Measurements from ENCODE around the gene KCNT2.

KCNT2 gene

DNA sequence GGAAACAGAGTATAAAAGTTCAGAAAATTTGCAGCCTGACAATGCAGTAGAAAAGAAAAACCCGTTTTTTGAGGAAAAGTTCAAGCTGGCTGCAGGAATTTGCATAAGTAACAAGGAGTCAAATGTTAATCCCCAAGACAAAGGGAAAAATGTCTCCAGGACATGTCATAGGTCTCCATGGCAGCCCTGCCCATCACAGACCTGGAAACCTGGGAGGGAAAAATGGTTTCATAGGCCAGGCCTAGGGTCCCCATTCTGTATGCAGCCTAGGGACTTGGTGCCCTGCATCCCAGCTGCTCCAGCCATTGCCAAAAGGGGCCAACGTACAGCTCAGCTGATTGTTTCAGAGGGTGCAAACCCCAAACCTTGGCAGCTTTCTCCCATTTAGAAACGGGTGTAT, 3.6 kb upstream of the KCNT2 start:
- H3K4me1 Mint-ChIP-seq = peaks cover 2% of the 10 kb centered on the region
- no peaks in the 10 kb centered on the region for H3K36me3 Mint-ChIP-seq (ENCODE audit: low read depth)
- H3K9me3 Mint-ChIP-seq = peaks cover 10% of the 10 kb centered on the region
- no peak overlapping the region for H3K27ac Mint-ChIP-seq
- no peak overlapping the region for H3K4me3 Mint-ChIP-seq
- DNase-seq (no peak), ATAC-seq (no peak)
- H3K27me3 Mint-ChIP-seq = peaks cover 25% of the 10 kb centered on the region

- Mint-ChIP-seq H3K27me3 (peaks cover 29% of the 10 kb centered on the region), H3K36me3 (ENCODE audit: low read depth) (no peaks in the 10 kb centered on the region), H3K4me1 (peaks cover 2% of the 10 kb centered on the region), H3K9me3 (peaks cover 10% of the 10 kb centered on the region), H3K27ac (no peak overlapping the region), H3K4me3 (no peak overlapping the region)
- ATAC-seq = no peak
- DNase-seq = no peak
Observed at GRCh38 chr1:196609370-196609737, 1.1 kb upstream of the KCNT2 start.

GRCh38 chr1:196607981-196608380, 259 bp downstream of the KCNT2 start:
- H3K36me3 Mint-ChIP-seq (ENCODE audit: low read depth) = no peaks in the 10 kb centered on the region
- peak overlapping the region; percentile 59 for H3K4me3 Mint-ChIP-seq
- H3K27me3 Mint-ChIP-seq = peaks cover 28% of the 10 kb centered on the region
- peaks cover 2% of the 10 kb centered on the region for H3K4me1 Mint-ChIP-seq
- ATAC-seq = no peak
- peaks cover 8% of the 10 kb centered on the region for H3K9me3 Mint-ChIP-seq
- DNase-seq = no peak
- H3K27ac Mint-ChIP-seq = no peak overlapping the region

DNA sequence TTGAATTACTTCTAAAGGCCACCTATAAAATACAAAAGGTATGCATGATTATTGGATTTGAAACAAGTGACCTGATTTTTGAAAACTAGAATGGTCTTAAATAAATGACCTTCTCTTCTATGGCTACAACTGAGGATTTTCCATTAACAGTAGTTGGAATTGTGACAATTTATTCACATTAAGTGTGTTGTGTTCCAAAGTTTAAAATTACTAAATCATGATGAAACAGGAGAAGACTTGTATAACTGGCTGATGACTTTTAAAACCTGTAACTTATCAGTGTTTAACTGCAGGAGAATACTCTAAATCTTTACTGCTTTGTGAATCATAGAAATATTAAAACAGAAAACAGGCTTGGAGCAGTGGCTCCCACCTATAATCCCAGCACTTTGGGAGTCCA, 4.6 kb downstream of the KCNT2 start:
- H3K9me3 Mint-ChIP-seq = no peaks in the 10 kb centered on the region
- peaks cover 17% of the 10 kb centered on the region for H3K27me3 Mint-ChIP-seq
- DNase-seq (no peak), ATAC-seq (no peak)
- no peak overlapping the region for H3K4me3 Mint-ChIP-seq
- H3K4me1 Mint-ChIP-seq = peaks cover 2% of the 10 kb centered on the region
- no peaks in the 10 kb centered on the region for H3K36me3 Mint-ChIP-seq (ENCODE audit: low read depth)
- no peak overlapping the region for H3K27ac Mint-ChIP-seq

- Mint-ChIP-seq H3K27me3 (no peaks in the 10 kb centered on the region), H3K36me3 (ENCODE audit: low read depth) (no peaks in the 10 kb centered on the region), H3K4me1 (no peaks in the 10 kb centered on the region), H3K4me3 (no peak overlapping the region), H3K27ac (no peak overlapping the region), H3K9me3 (no peaks in the 10 kb centered on the region)
- DNase-seq (no peak), ATAC-seq (no peak)
Observed at GRCh38 chr1:196598942-196599748, 9.1 kb downstream of the KCNT2 start.

DNA sequence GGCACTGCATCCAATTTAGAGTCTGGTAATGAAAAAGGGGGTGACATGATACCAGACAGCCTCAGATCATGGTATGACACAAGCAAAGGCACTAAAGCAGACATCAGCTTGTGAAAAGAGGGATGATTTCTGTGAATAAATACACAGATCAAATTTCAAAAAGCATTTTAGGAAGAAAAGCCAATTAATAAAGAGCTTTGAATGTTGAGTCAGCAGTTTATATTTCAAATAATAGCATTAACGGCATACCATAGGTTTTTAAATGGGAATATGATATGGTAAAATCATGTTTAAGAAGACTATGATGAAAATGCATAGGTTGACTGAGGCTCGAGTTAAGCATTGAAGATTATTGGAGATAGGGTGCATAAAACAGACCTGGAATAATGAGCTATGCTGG, 13.5 kb downstream of the KCNT2 start:
- Mint-ChIP-seq H3K27ac (no peak overlapping the region), H3K27me3 (no peaks in the 10 kb centered on the region)
- DNase-seq = no peak

GRCh38 chr1:196593955-196594354, 14.3 kb downstream of the KCNT2 start:
- Mint-ChIP-seq H3K36me3 (ENCODE audit: low read depth) (no peaks in the 10 kb centered on the region), H3K4me1 (no peaks in the 10 kb centered on the region), H3K4me3 (no peak overlapping the region), H3K27ac (no peak overlapping the region), H3K27me3 (no peaks in the 10 kb centered on the region), H3K9me3 (no peaks in the 10 kb centered on the region)
- DNase-seq = no peak
- no peak for ATAC-seq

More for the DNA sequence above, 13.5 kb downstream of the KCNT2 start:
- Mint-ChIP-seq H3K9me3 (no peaks in the 10 kb centered on the region), H3K4me3 (no peak overlapping the region), H3K36me3 (ENCODE audit: low read depth) (no peaks in the 10 kb centered on the region), H3K4me1 (no peaks in the 10 kb centered on the region)
- no peak for ATAC-seq

GRCh38 chr1:196590959-196591358, 17.3 kb downstream of the KCNT2 start:
- Mint-ChIP-seq H3K27ac (no peak overlapping the region), H3K9me3 (no peaks in the 10 kb centered on the region), H3K36me3 (ENCODE audit: low read depth) (no peaks in the 10 kb centered on the region), H3K27me3 (no peaks in the 10 kb centered on the region), H3K4me1 (no peaks in the 10 kb centered on the region), H3K4me3 (no peak overlapping the region)
- DNase-seq (no peak), ATAC-seq (no peak)

- no peaks in the 10 kb centered on the region for H3K4me1 Mint-ChIP-seq
Observed at GRCh38 chr1:196590012-196590708, 18.1 kb downstream of the KCNT2 start.

DNA sequence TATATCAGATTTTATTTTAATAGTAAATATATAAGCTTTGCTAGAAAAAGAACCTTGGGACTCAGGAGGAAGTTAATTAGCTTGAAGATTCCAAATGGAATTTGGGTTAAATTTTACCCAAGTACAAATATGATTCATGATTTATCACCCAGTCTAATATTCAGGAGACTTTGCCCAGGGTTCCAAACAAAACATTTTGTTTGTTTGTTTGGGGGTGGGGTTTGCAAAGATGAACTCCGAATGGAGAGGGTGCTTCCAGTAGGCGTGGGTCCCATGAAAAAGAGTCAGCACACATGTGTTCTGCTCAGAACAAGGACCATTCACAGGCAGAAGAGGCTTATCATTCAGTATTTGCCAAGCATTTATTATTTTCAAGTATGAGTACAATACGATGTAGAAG, 23.5 kb downstream of the KCNT2 start:
- Mint-ChIP-seq H3K27me3 (no peaks in the 10 kb centered on the region), H3K9me3 (no peaks in the 10 kb centered on the region), H3K4me3 (no peak overlapping the region), H3K27ac (no peak overlapping the region), H3K4me1 (no peaks in the 10 kb centered on the region), H3K36me3 (ENCODE audit: low read depth) (no peaks in the 10 kb centered on the region)
- no peak for ATAC-seq
- DNase-seq = no peak

More at GRCh38 chr1:196590012-196590708, 18.1 kb downstream of the KCNT2 start:
- DNase-seq = no peak
- ATAC-seq = no peak
- Mint-ChIP-seq H3K27ac (no peak overlapping the region), H3K9me3 (no peaks in the 10 kb centered on the region), H3K4me3 (no peak overlapping the region), H3K27me3 (no peaks in the 10 kb centered on the region), H3K36me3 (ENCODE audit: low read depth) (no peaks in the 10 kb centered on the region)

DNA sequence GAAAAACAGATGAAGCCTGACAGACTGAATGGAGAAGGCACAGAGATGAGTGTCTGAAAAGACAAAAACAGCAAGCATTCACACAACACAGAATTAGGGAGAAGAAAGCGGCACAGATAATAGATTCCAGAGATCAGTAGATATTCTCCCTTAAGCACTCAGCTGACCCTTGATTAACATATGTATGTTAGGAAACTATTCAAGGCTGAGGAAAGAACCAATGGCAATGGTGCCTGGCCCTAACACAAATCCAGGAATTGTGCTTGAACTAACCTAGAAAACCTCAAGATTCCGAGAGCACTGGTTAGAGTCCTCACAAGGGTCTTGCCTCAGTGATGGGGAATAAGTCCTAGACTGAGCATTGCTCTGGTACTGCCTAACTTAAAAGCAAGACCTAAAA, 30.9 kb downstream of the KCNT2 start:
- DNase-seq (no peak), ATAC-seq (no peak)
- Mint-ChIP-seq H3K27ac (no peak overlapping the region), H3K27me3 (no peaks in the 10 kb centered on the region), H3K4me1 (no peaks in the 10 kb centered on the region), H3K9me3 (no peaks in the 10 kb centered on the region), H3K4me3 (no peak overlapping the region), H3K36me3 (ENCODE audit: low read depth) (no peaks in the 10 kb centered on the region)

DNA sequence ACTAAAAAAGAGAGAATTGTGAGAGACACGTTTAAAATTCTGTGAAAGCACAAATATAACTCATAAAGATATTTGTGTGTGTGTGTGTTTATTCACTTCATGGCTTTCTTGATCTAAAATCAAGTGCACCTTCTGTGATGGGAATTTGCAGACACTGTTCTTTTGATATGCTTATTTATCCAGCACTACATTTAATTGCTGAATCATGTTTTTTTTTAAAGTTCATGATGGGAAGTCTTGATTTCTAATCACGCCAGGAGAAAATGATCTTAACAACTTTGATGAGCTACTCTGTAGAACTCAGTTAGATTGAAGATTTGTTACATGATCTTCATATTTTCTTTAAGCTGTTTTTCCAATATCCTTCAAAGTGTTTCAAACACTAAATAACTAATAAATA, 35.0 kb downstream of the KCNT2 start:
- DNase-seq (no peak), ATAC-seq (no peak)
- Mint-ChIP-seq H3K4me3 (no peak overlapping the region), H3K9me3 (no peaks in the 10 kb centered on the region), H3K4me1 (no peaks in the 10 kb centered on the region), H3K36me3 (ENCODE audit: low read depth) (no peaks in the 10 kb centered on the region), H3K27me3 (no peaks in the 10 kb centered on the region), H3K27ac (no peak overlapping the region)

- no peak overlapping the region for H3K27ac Mint-ChIP-seq
- peaks cover 18% of the 10 kb centered on the region for H3K9me3 Mint-ChIP-seq
- ATAC-seq (no peak), DNase-seq (no peak)
- no peaks in the 10 kb centered on the region for H3K36me3 Mint-ChIP-seq (ENCODE audit: low read depth)
- H3K27me3 Mint-ChIP-seq = no peaks in the 10 kb centered on the region
- no peak overlapping the region for H3K4me3 Mint-ChIP-seq
- no peaks in the 10 kb centered on the region for H3K4me1 Mint-ChIP-seq
Observed at GRCh38 chr1:196567238-196567637, 41.0 kb downstream of the KCNT2 start.

GRCh38 chr1:196563768-196564167, 44.5 kb downstream of the KCNT2 start:
- no peak overlapping the region for H3K27ac Mint-ChIP-seq
- H3K4me3 Mint-ChIP-seq = no peak overlapping the region
- peaks cover 28% of the 10 kb centered on the region for H3K9me3 Mint-ChIP-seq
- H3K4me1 Mint-ChIP-seq = no peaks in the 10 kb centered on the region
- H3K36me3 Mint-ChIP-seq (ENCODE audit: low read depth) = no peaks in the 10 kb centered on the region
- no peaks in the 10 kb centered on the region for H3K27me3 Mint-ChIP-seq
- DNase-seq (no peak), ATAC-seq (no peak)

- no peaks in the 10 kb centered on the region for H3K27me3 Mint-ChIP-seq
- ATAC-seq = no peak
- no peaks in the 10 kb centered on the region for H3K4me1 Mint-ChIP-seq
- H3K27ac Mint-ChIP-seq = no peak overlapping the region
- no peak for DNase-seq
- H3K4me3 Mint-ChIP-seq = no peak overlapping the region
- no peaks in the 10 kb centered on the region for H3K36me3 Mint-ChIP-seq (ENCODE audit: low read depth)
- peaks cover 15% of the 10 kb centered on the region for H3K9me3 Mint-ChIP-seq
Observed at GRCh38 chr1:196559314-196559713, 48.9 kb downstream of the KCNT2 start.

Measured in activated naive CD8-positive, alpha-beta T cell treated with anti-CD3 and anti-CD28 coated beads, Interleukin-2, amount 50 U/mL, for 24 hours (primary cell).